Mucosa of gallbladder (tissue), 1 donor: ENCODE data around the gene MAMLD1. TPM values are rescaled to one million over a fixed set of nuclear protein-coding genes. Genes with fewer than 3 reads are reported as not detected.

Experiments
- DNase-seq: peaks from one replicate; pipeline ENCODE4 v3.0.0-alpha.2; 2020; ENCODE audit warnings: low spot score
- total RNA-seq: library from RNA; stranded (reverse); gene quantifications from one replicate; pipeline ENCODE4 v1.2.1, GENCODE V29; 2021
- donor health status: DM: no; HTN: no; CAD: no.

Gene MAMLD1
- total RNA-seq, 1 donor from 2014 or later = 1.9 TPM

DNA sequence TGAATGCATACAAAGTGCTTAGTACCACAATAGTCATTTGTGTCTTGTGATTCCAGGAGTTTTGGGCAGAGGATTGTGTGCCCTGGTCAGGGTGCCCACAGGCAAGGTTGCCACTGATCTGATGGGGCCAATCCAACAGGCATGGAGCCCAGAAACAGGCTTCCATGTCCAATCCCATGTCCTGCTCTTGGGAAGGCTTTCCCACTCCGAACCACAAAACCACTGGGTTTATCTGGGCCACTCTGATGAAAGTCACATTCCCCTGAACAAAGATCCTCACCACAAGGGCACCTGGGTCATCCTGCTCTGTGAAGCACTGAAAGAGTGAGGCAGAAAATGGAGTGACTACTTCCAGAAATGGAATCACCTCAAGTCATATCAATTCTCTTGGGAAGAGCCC is 96.9 kb downstream of the MAMLD1 start:
- DNase-seq = no peak

- no peak for DNase-seq
Measured at GRCh38 chrX:150460781-150461180, 97.7 kb downstream of the MAMLD1 start.

GRCh38 chrX:150463566-150463965 is 100.4 kb downstream of the MAMLD1 start:
- no peak for DNase-seq

GRCh38 chrX:150464001-150464400 is 100.9 kb downstream of the MAMLD1 start:
- DNase-seq = no peak

- DNase-seq = no peak
Measured at GRCh38 chrX:150465326-150465725, 102.2 kb downstream of the MAMLD1 start.

DNA sequence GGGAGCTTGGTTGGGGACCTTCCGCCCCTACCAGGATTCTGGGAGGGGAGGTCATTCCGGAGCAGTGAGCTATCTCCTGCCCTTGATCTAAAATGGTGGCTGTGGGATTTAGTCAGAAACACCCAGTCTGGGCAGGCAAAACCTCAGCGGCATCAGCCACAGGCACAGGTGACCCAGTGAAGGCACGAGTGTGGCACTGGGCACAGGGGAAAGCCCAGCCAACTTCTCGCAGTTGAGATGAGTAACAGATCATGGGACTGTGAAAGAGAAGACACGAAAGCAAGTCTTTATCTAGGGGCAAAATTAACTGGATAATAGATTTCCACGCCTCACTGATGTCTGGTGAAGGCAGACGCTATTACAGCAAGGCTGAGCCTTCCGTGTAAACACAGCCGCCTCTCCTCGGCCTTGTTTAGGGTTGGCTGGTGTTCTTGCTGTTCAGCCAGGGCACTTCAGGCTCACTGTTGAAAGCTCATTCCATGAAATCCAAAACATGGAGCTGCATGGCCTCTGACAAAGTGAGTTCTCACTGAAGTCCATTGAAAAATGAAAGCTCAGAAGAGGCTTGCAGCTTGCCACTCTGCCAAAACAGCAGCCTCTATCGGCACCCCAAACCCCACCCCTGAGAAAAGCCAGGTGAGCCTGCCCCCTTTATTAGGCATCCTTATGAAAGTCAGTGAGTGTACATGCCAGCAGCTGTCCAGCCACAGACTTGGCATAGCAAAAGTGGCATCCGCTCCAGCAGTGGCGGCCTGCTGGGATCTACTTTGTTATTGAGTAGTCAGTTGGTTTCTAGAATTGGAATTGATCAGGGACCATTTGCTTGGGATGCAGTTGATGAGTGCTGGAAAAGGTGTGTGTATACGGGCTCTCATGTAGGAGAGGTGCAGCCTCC is 103.0 kb downstream of the MAMLD1 start:
- peak; percentile 21 for DNase-seq

DNA sequence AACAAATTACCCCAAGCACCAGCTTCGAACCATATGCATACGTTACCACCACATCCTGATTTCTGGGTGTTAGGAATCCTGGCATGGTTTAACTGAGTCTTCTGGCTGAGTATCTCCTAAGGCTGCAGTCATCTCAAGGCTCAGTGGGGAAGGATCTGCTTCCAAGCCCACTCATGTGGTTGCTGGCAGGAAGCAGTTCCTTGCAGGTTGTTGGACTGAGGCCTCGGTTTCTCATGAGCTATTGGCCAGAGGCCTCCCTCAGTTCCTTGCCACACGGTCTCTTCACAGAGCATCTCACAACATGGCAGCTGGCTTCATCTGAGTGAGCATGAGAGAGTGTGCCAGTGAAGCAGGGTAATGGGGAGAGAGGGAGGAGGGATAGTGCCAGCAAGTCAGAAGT is 109.2 kb downstream of the MAMLD1 start:
- DNase-seq = no peak

- DNase-seq = no peak
Measured at GRCh38 chrX:150473371-150473770, 110.3 kb downstream of the MAMLD1 start.

DNA sequence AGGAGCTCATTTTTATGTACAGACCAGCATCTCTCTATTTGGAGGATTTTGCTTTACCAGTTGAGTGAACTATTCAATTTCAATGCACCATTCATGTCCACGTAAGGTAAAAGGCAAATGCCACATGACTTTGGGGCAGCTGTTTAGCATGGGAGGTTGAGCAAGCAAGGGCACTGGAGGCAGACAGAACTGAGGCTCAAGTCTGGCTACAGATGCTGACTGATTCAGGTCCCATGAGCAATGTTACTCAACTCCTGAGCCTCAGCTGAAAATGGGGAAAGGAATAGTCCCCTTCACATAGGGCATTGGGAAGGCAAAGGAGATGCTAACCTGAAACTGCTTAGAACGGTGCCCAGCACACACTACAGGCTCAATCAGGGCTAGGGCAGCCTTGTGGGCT is 112.3 kb downstream of the MAMLD1 start:
- no peak for DNase-seq

DNA sequence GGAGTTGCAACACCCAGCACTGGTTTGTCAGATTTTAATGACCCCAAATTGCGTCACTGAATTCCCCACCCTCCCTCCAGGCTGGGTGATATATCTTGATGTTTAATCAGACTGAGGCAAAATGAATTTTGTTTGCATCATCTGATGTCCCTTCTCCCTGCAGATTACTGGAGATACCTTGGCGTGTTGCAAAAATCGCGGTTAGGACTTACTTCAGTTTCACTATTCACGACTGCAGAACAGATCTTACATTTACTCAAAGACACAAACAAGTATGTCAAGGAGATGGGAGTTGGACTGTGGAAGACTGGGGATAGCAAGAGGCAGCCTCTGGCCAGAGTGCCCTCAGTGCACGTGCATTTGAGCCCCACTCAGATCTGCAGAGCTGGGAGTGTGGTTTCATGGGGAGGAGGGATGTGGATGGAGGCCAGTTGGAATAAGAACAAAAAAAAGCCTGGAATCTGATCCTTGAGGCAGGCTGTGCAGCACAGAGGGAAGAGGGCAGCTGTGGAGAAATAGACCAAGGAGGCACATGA is 113.1 kb downstream of the MAMLD1 start:
- no peak for DNase-seq

- DNase-seq = no peak
Measured at GRCh38 chrX:150477371-150477770, 114.3 kb downstream of the MAMLD1 start.

DNA sequence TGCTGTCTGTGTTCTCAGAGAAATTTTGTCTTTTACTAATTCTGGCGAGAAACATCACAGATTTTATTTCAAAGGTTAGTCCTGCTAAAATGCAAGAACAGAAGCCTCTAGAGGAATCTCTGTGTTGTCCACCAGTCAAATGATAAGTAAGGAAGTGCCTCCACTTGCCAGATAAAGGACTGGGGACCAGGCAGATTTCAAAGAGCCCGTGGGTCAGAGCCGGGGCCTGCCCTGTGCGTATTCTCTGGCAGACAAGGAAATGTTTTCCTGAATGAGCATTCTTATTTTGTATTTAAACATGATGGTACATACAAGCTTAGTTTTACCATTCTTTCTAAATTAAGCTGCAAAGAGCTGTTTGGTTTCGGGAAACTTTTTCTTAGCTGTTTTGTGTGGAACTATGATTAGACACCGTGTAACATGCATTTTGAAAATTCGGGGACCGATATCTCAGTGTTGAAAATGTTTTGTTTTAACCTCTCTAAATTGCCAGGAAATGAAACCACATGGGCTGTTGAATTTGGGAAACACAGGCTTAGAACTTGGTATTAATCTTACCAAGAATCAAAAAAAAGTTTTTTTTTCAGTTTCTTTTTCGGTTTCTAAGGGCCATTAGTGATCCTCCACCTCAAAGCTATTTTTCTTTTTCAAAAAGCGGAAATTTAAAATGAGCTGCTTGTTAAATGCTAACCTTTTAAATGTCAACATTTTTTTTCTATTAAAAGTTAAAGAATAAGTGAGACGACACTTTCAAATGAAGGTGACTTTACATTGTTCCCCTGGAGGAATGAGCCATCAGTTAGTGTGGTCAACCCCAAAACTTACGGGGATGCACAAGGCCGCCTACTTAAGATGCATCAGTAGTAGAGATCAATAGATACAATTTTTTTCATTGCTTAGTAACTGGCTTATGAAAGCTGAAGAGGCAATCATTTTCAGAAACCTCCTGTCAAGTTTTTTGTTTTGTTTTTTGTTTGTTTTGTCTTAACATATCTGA is 115.7 kb downstream of the MAMLD1 start:
- no peak for DNase-seq

- DNase-seq = no peak
Measured at GRCh38 chrX:150482537-150483206, 119.6 kb downstream of the MAMLD1 start.

GRCh38 chrX:150483356-150483985 is 120.4 kb downstream of the MAMLD1 start:
- DNase-seq = no peak

DNA sequence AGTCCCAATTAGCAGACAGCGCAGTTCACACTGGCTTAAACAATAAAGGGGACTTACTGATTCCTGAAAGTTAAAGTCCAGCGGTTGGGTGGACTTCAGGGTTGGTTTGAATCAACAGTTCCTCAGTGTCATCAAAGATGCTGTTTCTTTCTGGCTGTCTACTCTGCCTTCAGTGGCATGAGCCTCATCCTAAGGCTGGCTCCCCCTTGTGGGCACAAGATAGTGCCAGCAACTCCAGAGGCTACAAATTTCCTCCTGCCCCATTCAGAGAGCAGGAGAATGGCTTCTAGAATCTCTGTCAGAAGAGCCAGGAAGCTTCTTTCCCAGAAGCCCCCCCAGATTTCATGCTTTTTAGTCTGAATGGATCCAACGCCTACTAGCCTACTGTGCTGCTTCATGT is 122.9 kb downstream of the MAMLD1 start:
- DNase-seq = peak; percentile 43

GRCh38 chrX:150487369-150488094 is 124.4 kb downstream of the MAMLD1 start:
- DNase-seq = no peak

GRCh38 chrX:150489359-150490015 is 126.4 kb downstream of the MAMLD1 start:
- no peak for DNase-seq

DNA sequence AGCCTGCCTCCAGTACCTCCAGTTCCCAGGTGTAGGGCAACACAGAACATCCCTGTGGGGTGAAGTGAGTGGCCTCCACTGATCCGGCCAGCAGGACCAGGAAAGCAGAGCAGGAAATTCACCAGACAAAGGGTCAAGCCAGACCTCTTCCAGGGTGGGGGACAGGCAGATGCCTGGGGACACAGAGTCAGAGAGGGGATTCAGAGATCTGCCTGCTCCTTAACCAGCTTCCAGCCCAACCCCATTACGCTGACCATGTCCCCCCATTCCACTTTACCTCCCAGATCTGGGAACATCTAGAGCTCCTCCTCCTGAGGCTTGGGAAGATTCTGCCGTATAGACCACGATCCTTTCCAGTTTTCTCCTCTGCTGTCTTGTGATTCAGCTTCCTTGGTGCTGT is 132.4 kb downstream of the MAMLD1 start:
- DNase-seq = no peak

DNA sequence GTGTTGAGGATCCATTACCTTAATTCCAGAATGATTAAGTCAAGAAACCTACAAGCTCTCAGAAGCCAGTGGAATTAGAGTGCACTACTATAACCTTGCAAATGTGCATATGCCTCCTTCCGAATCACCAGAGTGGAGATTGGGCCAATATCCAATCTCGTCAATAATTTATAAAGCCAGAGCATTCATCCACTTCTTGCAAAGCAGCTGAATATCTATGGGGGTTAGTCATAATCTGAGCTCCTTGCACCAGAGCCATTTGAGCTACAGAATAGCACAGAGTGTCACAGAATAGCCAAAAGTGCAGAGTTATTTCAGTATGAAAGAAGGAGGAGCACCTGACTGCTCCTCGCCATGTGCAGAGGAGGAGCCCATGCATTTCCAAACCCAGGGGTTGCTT is 136.1 kb downstream of the MAMLD1 start:
- no peak for DNase-seq

- no peak for DNase-seq
Measured at GRCh38 chrX:150502091-150502490, 139.0 kb downstream of the MAMLD1 start.
